ENCODE data around the gene NFIC. TPM values are rescaled to one million over a fixed set of nuclear protein-coding genes. Genes with fewer than 3 reads are reported as not detected.

The NFIC gene
- total RNA-seq, 1 donor from 2014 or later, result 142 TPM

- Histone ChIP-seq H3K36me3 (no peaks in the 10 kb centered on the region), H3K27ac (no peak overlapping the region), H3K27me3 (no peaks in the 10 kb centered on the region), H3K4me1 (no peaks in the 10 kb centered on the region), H3K9me3 (no peaks in the 10 kb centered on the region), H3K4me3 (no peak overlapping the region)
- TF ChIP-seq POLR2A (IDR thresholded peaks at IDR 0.05) (no peak), POLR2AphosphoS5 (IDR thresholded peaks at IDR 0.05; ENCODE audit: insufficient read depth in 1 of 2, low read depth in 1 of 2) (no peak), CTCF (IDR thresholded peaks at IDR 0.05) (no peak)
- no peak for DNase-seq (ENCODE audit: extremely low spot score in 2 of 2)
- intact Hi-C loops (cut with DNase I), result loop anchor here (5.0 kb wide), 1 partner anchor 400 kb away; no protein-coding TSS in a partner anchor
Measured at GRCh38 chr19:3477506-3477905, 111.1 kb downstream of the NFIC start.

DNA sequence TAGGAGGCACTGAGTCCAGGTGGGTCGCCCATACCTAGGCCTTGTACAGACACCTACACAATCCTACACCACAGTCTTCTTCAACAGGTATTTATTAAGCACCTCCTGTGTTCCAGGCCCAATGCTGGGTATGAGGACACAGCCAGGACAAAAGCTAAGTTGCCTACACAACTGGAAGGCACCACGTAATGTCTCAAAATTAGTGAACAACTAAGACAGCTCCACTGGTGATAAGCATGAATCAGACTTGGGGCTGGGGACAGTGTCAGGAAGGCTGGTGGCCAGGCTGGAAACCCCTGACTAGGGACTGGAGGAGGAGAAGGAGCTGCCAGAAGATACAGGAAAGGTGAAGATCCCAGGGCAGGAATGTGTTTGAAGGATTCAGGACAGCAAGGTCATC lies 111.6 kb downstream of the NFIC start:
- intact Hi-C loops (cut with DNase I), result loop anchor here (5.0 kb wide), 1 partner anchor 399 kb away; no protein-coding TSS in a partner anchor
- no peaks in the 10 kb centered on the region for H3K36me3 ChIP-seq
- H3K4me1 ChIP-seq, result no peaks in the 10 kb centered on the region

GRCh38 chr19:3478409-3479176 lies 112.2 kb downstream of the NFIC start:
- no peaks in the 10 kb centered on the region for H3K4me1 ChIP-seq
- no peaks in the 10 kb centered on the region for H3K36me3 ChIP-seq
- H3K27ac ChIP-seq, result no peak overlapping the region
- H3K9me3 ChIP-seq, result no peaks in the 10 kb centered on the region
- TF ChIP-seq POLR2A (IDR thresholded peaks at IDR 0.05) (no peak), POLR2AphosphoS5 (IDR thresholded peaks at IDR 0.05; ENCODE audit: insufficient read depth in 1 of 2, low read depth in 1 of 2) (no peak), CTCF (IDR thresholded peaks at IDR 0.05) (no peak)
- intact Hi-C loops (cut with DNase I), result loop anchor here (5.0 kb wide), 1 partner anchor 399 kb away; no protein-coding TSS in a partner anchor
- H3K27me3 ChIP-seq, result no peaks in the 10 kb centered on the region
- H3K4me3 ChIP-seq, result no peak overlapping the region
- DNase-seq (ENCODE audit: extremely low spot score in 2 of 2), result no peak

More for the DNA sequence above, 111.6 kb downstream of the NFIC start:
- Histone ChIP-seq H3K9me3 (no peaks in the 10 kb centered on the region), H3K4me3 (no peak overlapping the region), H3K27me3 (no peaks in the 10 kb centered on the region), H3K27ac (no peak overlapping the region)
- DNase-seq (ENCODE audit: extremely low spot score in 2 of 2), result no peak
- TF ChIP-seq POLR2A (IDR thresholded peaks at IDR 0.05), result no peak
- TF ChIP-seq CTCF (IDR thresholded peaks at IDR 0.05), result no peak
- no peak for TF ChIP-seq POLR2AphosphoS5 (IDR thresholded peaks at IDR 0.05; ENCODE audit: insufficient read depth in 1 of 2, low read depth in 1 of 2)

- Histone ChIP-seq H3K4me1 (no peaks in the 10 kb centered on the region), H3K27ac (no peak overlapping the region), H3K4me3 (no peak overlapping the region), H3K9me3 (no peaks in the 10 kb centered on the region), H3K36me3 (no peaks in the 10 kb centered on the region), H3K27me3 (no peaks in the 10 kb centered on the region)
- DNase-seq (ENCODE audit: extremely low spot score in 2 of 2), result no peak
- intact Hi-C loops (cut with DNase I), result loop anchor here (5.0 kb wide), 1 partner anchor 398 kb away; no protein-coding TSS in a partner anchor
- TF ChIP-seq POLR2AphosphoS5 (IDR thresholded peaks at IDR 0.05; ENCODE audit: insufficient read depth in 1 of 2, low read depth in 1 of 2) (no peak), CTCF (IDR thresholded peaks at IDR 0.05) (no peak), POLR2A (IDR thresholded peaks at IDR 0.05) (no peak)
Measured at GRCh38 chr19:3479177-3479833, 112.9 kb downstream of the NFIC start.
